ENCODE results near the gene FAM83D. TPM values are rescaled to one million over a fixed set of nuclear protein-coding genes. Genes with fewer than 3 reads are reported as not detected.

The FAM83D gene
- total RNA-seq, 1 experiment from 2014 or later = 66.9 TPM

DNA sequence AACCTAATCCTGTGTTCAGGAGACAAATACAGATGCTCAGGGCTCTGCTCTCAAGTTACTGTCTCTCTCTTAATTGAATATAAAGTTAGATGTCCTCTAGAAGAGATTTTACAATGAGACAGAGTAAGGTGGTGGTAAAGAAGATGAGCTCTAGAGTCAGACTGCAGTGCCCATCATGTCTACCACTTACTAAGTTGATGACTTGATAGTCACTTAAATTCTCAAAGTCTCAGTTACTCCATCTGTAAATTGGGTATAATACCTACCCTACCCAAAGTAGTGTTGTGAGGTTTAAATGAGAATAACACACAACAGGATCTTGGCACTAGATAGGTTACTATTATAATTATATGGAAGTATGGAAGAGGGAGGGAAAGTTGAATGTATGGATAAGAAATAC lies 37.5 kb downstream of the FAM83D start:
- Mint-ChIP-seq H3K27ac (no peak overlapping the region), H3K9me3 (no peaks in the 10 kb centered on the region), H3K4me3 (peak overlapping the region; percentile 97), H3K27me3 (ENCODE audit: low read depth) (no peaks in the 10 kb centered on the region), H3K4me1 (peaks cover 24% of the 10 kb centered on the region), H3K36me3 (peaks cover 7% of the 10 kb centered on the region)
- ChIA-PET POLR2A (interaction anchor here (0.6 kb wide), 1 partner anchor 32 kb away, joined by 4 read pairs; no protein-coding TSS in a partner anchor), CTCF (interaction anchor here (1.1 to 1.5 kb wide), 2 partner anchors 84 to 87 kb away, joined by 3 to 5 read pairs; no protein-coding TSS in a partner anchor)
- no peak for DNase-seq (ENCODE audit: low spot score)
- ATAC-seq = no peak
- TF ChIP-seq NR1H2 (CRISPR knock-in tag; IDR thresholded peaks at IDR 0.05) (no peak), FOXK1 (CRISPR knock-in tag; IDR thresholded peaks at IDR 0.05) (no peak), ZNF512 (CRISPR knock-in tag; IDR thresholded peaks at IDR 0.05; ENCODE audit: borderline replicate concordance) (no peak), IRF1 (CRISPR knock-in tag; IDR thresholded peaks at IDR 0.05) (no peak), JAZF1 (CRISPR knock-in tag; IDR thresholded peaks at IDR 0.05) (no peak), TCF7 (CRISPR knock-in tag; IDR thresholded peaks at IDR 0.05; ENCODE audit: low read depth) (no peak), ZNF396 (CRISPR knock-in tag; IDR thresholded peaks at IDR 0.05; ENCODE audit: borderline replicate concordance) (no peak), E2F4 (CRISPR knock-in tag; IDR thresholded peaks at IDR 0.05; ENCODE audit: borderline replicate concordance, low read depth) (no peak), ZNF138 (CRISPR knock-in tag; conservative IDR thresholded peaks at IDR 0.05) (no peak), NR3C1 (CRISPR knock-in tag; conservative IDR thresholded peaks at IDR 0.05; ENCODE audit: low read depth) (no peak), ZNF263 (CRISPR knock-in tag; IDR thresholded peaks at IDR 0.05; ENCODE audit: low read depth) (no peak), FOXP4 (CRISPR knock-in tag; IDR thresholded peaks at IDR 0.05) (no peak), TEAD1 (CRISPR knock-in tag; IDR thresholded peaks at IDR 0.05) (no peak), ESRRA (CRISPR knock-in tag; IDR thresholded peaks at IDR 0.05; ENCODE audit: borderline replicate concordance) (no peak)
- TF ChIP-seq, protein P1, sequence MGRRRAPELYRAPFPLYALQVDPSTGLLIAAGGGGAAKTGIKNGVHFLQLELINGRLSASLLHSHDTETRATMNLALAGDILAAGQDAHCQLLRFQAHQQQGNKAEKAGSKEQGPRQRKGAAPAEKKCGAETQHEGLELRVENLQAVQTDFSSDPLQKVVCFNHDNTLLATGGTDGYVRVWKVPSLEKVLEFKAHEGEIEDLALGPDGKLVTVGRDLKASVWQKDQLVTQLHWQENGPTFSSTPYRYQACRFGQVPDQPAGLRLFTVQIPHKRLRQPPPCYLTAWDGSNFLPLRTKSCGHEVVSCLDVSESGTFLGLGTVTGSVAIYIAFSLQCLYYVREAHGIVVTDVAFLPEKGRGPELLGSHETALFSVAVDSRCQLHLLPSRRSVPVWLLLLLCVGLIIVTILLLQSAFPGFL (CRISPR knock-in tag; IDR thresholded peaks at IDR 0.05; ENCODE audit: borderline replicate concordance) = no peak
- TF ChIP-seq, protein P2, sequence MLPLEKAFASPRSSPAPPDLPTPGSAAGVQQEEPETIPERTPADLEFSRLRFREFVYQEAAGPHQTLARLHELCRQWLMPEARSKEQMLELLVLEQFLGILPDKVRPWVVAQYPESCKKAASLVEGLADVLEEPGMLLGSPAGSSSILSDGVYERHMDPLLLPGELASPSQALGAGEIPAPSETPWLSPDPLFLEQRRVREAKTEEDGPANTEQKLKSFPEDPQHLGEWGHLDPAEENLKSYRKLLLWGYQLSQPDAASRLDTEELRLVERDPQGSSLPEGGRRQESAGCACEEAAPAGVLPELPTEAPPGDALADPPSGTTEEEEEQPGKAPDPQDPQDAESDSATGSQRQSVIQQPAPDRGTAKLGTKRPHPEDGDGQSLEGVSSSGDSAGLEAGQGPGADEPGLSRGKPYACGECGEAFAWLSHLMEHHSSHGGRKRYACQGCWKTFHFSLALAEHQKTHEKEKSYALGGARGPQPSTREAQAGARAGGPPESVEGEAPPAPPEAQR (CRISPR knock-in tag; IDR thresholded peaks at IDR 0.05) = no peak
- TF ChIP-seq, protein P3, sequence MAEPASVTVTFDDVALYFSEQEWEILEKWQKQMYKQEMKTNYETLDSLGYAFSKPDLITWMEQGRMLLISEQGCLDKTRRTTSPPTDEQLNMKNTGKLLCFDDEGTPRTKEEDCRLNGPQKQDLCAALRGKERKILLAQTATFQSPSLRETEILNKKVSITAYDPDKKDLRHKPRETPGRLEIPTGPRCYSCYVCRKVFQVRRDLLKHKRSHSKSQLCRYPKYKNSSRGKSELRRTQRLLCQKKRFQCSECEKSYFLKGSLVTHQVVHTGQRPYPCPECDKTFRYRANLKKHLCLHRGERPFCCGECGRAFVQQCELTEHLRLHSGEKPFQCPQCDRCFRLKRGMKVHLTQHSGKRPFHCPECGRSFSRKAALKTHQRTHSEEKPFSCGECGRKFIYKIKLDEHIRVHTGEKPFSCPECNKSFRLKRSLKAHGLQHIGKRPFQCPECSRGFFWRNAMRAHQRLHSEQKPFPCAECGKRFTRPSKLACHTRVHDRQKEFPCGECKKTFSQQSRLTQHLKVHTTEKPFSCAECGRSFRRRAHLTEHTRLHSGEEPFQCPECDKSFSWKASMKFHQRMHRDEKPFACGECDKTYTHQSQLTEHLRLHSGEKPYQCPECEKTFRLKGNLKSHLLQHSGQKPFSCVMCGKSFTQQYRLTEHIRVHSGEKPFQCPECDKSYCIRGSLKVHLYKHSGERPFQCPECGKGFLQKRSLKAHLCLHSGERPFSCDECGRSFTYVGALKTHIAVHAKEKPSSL (CRISPR knock-in tag; conservative IDR thresholded peaks at IDR 0.05) = no peak
- TF ChIP-seq, protein P4, sequence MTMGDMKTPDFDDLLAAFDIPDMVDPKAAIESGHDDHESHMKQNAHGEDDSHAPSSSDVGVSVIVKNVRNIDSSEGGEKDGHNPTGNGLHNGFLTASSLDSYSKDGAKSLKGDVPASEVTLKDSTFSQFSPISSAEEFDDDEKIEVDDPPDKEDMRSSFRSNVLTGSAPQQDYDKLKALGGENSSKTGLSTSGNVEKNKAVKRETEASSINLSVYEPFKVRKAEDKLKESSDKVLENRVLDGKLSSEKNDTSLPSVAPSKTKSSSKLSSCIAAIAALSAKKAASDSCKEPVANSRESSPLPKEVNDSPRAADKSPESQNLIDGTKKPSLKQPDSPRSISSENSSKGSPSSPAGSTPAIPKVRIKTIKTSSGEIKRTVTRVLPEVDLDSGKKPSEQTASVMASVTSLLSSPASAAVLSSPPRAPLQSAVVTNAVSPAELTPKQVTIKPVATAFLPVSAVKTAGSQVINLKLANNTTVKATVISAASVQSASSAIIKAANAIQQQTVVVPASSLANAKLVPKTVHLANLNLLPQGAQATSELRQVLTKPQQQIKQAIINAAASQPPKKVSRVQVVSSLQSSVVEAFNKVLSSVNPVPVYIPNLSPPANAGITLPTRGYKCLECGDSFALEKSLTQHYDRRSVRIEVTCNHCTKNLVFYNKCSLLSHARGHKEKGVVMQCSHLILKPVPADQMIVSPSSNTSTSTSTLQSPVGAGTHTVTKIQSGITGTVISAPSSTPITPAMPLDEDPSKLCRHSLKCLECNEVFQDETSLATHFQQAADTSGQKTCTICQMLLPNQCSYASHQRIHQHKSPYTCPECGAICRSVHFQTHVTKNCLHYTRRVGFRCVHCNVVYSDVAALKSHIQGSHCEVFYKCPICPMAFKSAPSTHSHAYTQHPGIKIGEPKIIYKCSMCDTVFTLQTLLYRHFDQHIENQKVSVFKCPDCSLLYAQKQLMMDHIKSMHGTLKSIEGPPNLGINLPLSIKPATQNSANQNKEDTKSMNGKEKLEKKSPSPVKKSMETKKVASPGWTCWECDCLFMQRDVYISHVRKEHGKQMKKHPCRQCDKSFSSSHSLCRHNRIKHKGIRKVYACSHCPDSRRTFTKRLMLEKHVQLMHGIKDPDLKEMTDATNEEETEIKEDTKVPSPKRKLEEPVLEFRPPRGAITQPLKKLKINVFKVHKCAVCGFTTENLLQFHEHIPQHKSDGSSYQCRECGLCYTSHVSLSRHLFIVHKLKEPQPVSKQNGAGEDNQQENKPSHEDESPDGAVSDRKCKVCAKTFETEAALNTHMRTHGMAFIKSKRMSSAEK (CRISPR knock-in tag; IDR thresholded peaks at IDR 0.05; ENCODE audit: borderline replicate concordance) = no peak
- TF ChIP-seq, protein P5, sequence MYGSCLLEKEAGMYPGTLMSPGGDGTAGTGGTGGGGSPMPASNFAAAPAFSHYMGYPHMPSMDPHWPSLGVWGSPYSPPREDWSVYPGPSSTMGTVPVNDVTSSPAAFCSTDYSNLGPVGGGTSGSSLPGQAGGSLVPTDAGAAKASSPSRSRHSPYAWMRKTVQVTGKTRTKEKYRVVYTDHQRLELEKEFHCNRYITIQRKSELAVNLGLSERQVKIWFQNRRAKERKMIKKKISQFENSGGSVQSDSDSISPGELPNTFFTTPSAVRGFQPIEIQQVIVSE (CRISPR knock-in tag; IDR thresholded peaks at IDR 0.05; ENCODE audit: borderline replicate concordance) = no peak
